ENCODE data around the gene CALR. TPM values are rescaled to one million over a fixed set of nuclear protein-coding genes. Genes with fewer than 3 reads are reported as not detected.

CALR gene
- total and polyA plus RNA-seq, 9 of the 15 experiments (the other 6 are each of a cell fraction or from before 2014, with no cell fraction given): 126 to 811 (median 642) TPM

DNA sequence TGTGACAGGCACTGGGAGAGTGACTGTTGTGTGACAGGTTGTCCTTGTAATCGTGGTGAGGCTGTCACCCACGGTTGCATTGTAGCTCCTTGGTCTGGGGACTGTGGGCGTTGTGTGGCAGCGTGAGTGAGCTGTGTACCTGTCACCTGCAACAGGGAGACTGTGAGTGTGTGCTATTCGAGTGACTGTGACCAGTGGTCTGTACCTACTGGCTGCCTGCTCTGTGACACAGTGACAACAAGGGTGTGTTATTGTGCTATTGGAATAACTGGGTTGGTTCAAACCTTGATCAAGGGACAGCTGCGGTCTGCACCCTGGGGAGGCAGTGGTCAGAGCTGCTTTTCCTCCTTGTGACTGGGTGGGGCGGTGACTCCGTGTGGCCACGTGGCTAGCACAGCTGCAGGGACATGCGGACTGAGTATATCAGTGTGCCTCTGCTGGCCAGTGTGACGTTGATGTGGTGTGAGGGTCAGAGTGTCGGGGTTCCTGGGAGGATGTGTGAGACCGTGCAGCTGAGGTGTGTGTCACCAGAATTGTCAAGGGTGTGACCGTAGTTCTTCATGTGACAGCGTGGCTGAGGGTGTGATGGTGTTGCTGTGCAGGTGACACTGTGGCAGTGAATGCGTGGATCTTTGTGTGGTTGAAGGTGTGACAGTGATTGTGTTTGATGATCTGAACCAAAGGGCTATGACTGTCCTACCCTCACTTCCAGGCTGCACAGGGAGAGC is 46.8 kb downstream of the CALR start (continued):
- TF ChIP-seq ZBTB40 (IDR thresholded peaks at IDR 0.05) (no peak), ZBTB40 (CRISPR knock-in tag; IDR thresholded peaks at IDR 0.05) (no peak), TARDBP (IDR thresholded peaks at IDR 0.05) (no peak), MCM7 (IDR thresholded peaks at IDR 0.05) (no peak), ZNF408 (CRISPR knock-in tag; IDR thresholded peaks at IDR 0.05; ENCODE audit: low read depth) (no peak), MAZ (CRISPR knock-in tag; conservative IDR thresholded peaks at IDR 0.05 in 1 of 2, IDR thresholded peaks at IDR 0.05 in 1 of 2) (peak; percentile 40 to 62; a peak in 2 of 4 replicates), TRIM28 (IDR thresholded peaks at IDR 0.05) (no peak), ZNF740 (CRISPR knock-in tag; IDR thresholded peaks at IDR 0.05) (peak; percentile 34), ZNF740 (tag; IDR thresholded peaks at IDR 0.05) (no peak), KLF6 (CRISPR knock-in tag; IDR thresholded peaks at IDR 0.05; ENCODE audit: borderline replicate concordance) (no peak), ZEB2 (IDR thresholded peaks at IDR 0.05) (no peak), MAFG (tag; conservative IDR thresholded peaks at IDR 0.05) (no peak), EGR1 (conservative IDR thresholded peaks at IDR 0.05) (no peak), ARID3B (CRISPR knock-in tag; IDR thresholded peaks at IDR 0.05; ENCODE audit: borderline replicate concordance) (no peak), ZNF644 (tag; IDR thresholded peaks at IDR 0.05; ENCODE audit: low read depth) (no peak)
- TF ChIP-seq, protein P1, sequence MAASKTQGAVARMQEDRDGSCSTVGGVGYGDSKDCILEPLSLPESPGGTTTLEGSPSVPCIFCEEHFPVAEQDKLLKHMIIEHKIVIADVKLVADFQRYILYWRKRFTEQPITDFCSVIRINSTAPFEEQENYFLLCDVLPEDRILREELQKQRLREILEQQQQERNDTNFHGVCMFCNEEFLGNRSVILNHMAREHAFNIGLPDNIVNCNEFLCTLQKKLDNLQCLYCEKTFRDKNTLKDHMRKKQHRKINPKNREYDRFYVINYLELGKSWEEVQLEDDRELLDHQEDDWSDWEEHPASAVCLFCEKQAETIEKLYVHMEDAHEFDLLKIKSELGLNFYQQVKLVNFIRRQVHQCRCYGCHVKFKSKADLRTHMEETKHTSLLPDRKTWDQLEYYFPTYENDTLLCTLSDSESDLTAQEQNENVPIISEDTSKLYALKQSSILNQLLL (CRISPR knock-in tag; IDR thresholded peaks at IDR 0.05; ENCODE audit: borderline replicate concordance): no peak
